Measurements from ENCODE around the gene IL21R. TPM values are rescaled to one million over a fixed set of nuclear protein-coding genes. Genes with fewer than 3 reads are reported as not detected.

IL21R gene
- total and polyA plus RNA-seq, 5 experiments from 2014 or later = 26.5 to 47.1 (median 29.4) TPM

DNA sequence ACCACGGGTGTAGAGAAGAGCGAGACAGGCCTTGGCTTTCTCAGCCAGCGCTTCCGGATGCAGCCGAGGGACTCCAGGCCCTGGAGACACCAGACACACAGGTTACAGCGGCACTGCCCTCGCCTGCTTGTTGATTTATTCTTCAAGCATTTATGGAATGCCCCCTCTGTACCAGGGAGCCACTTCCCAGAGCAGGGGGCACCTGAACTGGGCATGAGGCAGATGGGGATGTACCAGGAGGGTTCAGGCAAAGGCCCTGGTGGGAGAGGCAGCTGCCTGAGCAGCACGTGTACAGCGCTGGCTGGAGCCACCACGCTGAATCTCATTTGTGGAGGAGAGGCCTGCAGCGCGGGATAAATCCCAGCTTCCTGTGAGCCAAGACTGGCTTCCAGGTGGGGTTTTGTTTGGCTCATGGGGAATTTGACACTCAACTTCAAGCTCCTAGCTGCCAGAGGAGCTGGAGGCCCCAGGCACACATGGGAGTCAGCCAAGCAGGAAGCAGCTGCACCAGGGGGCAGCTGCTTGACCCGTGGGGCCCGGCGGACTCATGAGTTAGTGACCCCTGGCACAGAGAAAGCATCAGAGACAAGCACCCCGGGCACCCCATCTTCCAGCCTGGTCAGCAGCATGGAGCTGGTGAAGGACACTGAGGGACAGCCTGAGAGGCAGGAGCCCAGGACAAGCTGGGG lies 59.7 kb downstream of the IL21R start:
- ATAC-seq (no peak), DNase-seq (no peak)
- peaks cover 39 to 86% (median 68%) of the 10 kb centered on the region in 4 donors for H3K4me1 Mint-ChIP-seq
- no peaks in the 10 kb centered on the region for H3K27me3 Mint-ChIP-seq
- peak overlapping the region in 7 of 10 donors; percentile 27 to 75 (median 37) for H3K4me3 Mint-ChIP-seq
- peak overlapping the region in 9 of 10 donors; percentile 43 to 99 (median 88) for H3K27ac Mint-ChIP-seq
- H3K36me3 Mint-ChIP-seq = peaks cover 5 to 23% (median 18%) of the 10 kb centered on the region in 3 donors
- H3K9me3 Mint-ChIP-seq = peaks cover 0 to 3% (median 0%) of the 10 kb centered on the region in 9 donors
- POLR2A ChIA-PET = interaction anchor here (1.4 to 8.8 kb wide), 8 partner anchors 12 to 282 kb away, joined by 3 to 120 read pairs (median 18); partner anchors contain the start of genes IL21R and KDM8

- POLR2A ChIA-PET = interaction anchor here (1.2 to 8.8 kb wide), 17 partner anchors 13 to 296 kb away, joined by 3 to 120 read pairs (median 11); partner anchors contain the start of genes GTF3C1, IL21R, KATNIP and KDM8
- H3K9me3 Mint-ChIP-seq = peaks cover 0 to 4% (median 0%) of the 10 kb centered on the region in 9 donors
- H3K27me3 Mint-ChIP-seq = no peaks in the 10 kb centered on the region
- DNase-seq (no peak), ATAC-seq (no peak)
- peak overlapping the region; percentile 95 to 100 (median 98) for H3K27ac Mint-ChIP-seq
- H3K36me3 Mint-ChIP-seq = peaks cover 5 to 30% (median 24%) of the 10 kb centered on the region in 3 donors
- peaks cover 33 to 82% (median 62%) of the 10 kb centered on the region in 4 donors for H3K4me1 Mint-ChIP-seq
- peak overlapping the region in 5 of 10 donors; percentile 73 to 87 (median 77) for H3K4me3 Mint-ChIP-seq
These were observed 60.3 kb downstream of the IL21R start for GRCh38 chr16:27462200-27462845.

GRCh38 chr16:27462846-27463682 lies 61.1 kb downstream of the IL21R start:
- peak overlapping the region; percentile 68 to 88 (median 76) for H3K4me3 Mint-ChIP-seq
- peaks cover 5 to 37% (median 32%) of the 10 kb centered on the region in 3 donors for H3K36me3 Mint-ChIP-seq
- peaks cover 30 to 79% (median 59%) of the 10 kb centered on the region in 4 donors for H3K4me1 Mint-ChIP-seq
- no peaks in the 10 kb centered on the region for H3K27me3 Mint-ChIP-seq
- peak overlapping the region; percentile 95 to 100 (median 98) for H3K27ac Mint-ChIP-seq
- ATAC-seq = no peak
- no peak for DNase-seq
- POLR2A ChIA-PET = interaction anchor here (0.9 to 8.8 kb wide), 23 partner anchors 8 to 297 kb away, joined by 3 to 120 read pairs (median 8); partner anchors contain the start of genes GTF3C1, IL21R, KATNIP and KDM8
- peaks cover 0 to 4% (median 0%) of the 10 kb centered on the region in 9 donors for H3K9me3 Mint-ChIP-seq

GRCh38 chr16:27463741-27464591 lies 62.0 kb downstream of the IL21R start:
- peak; percentile 88 to 91 for ATAC-seq
- peaks cover 5 to 44% (median 41%) of the 10 kb centered on the region in 3 donors for H3K36me3 Mint-ChIP-seq
- H3K4me3 Mint-ChIP-seq = peak overlapping the region; percentile 68 to 88 (median 76)
- peak; percentile 42 to 93 (median 79) for DNase-seq
- peaks cover 0 to 4% (median 0%) of the 10 kb centered on the region in 9 donors for H3K9me3 Mint-ChIP-seq
- H3K4me1 Mint-ChIP-seq = peaks cover 25 to 75% (median 59%) of the 10 kb centered on the region in 4 donors
- POLR2A ChIA-PET = interaction anchor here (0.5 to 8.8 kb wide), 23 partner anchors 9 to 297 kb away, joined by 3 to 120 read pairs (median 8); partner anchors contain the start of genes GTF3C1, IL21R, KATNIP and KDM8
- peak overlapping the region; percentile 95 to 100 (median 98) for H3K27ac Mint-ChIP-seq
- no peaks in the 10 kb centered on the region for H3K27me3 Mint-ChIP-seq

DNA sequence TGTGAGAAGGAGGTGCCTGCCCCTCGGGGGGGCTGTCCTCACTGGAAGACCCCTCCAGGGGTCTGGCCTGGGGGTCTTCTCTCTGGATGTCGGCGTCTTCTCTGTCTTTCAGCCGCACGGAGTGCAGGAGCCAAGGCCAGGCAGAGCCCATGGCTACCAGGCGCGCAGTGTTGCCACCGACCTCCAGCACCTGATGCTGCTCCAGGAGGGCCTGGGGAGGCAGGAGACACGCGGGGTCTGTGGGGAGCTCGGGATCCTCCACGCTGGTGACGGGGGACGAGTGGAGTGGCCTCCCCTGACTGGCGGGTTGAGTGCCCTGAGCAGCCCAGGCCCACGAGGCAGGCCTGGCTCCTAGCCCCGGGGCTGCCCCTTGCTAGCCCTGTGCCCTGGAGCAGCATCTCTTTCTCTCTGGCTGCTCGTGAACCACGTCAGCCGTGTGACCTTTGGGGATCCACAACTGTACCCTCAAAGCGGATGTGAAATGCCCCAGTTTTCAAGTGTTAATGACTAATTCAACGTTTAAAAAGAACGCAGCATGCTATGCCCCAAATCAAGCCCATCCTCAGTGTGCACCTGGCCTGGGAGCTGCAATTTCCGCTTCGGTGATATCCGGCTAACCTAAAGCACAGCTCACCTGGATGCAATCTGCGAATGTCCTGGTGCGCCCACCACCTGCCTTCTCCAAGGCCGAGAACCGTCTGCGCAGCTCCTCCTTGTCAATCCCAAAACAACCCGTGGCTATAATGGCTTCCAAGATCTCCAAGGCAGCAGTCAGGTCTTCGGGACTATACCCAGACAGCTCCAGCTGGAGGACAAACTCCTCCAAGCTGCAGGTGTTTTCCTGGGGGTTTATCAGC lies 62.9 kb downstream of the IL21R start:
- Mint-ChIP-seq H3K27ac (peak overlapping the region; percentile 82 to 100 (median 98)), H3K36me3 (peaks cover 5 to 50% (median 50%) of the 10 kb centered on the region in 3 donors), H3K27me3 (no peaks in the 10 kb centered on the region), H3K4me3 (peak overlapping the region; percentile 4 to 87 (median 47)), H3K9me3 (peaks cover 0 to 4% (median 0%) of the 10 kb centered on the region in 9 donors), H3K4me1 (peaks cover 21 to 67% (median 52%) of the 10 kb centered on the region in 4 donors)
- POLR2A ChIA-PET = interaction anchor here (0.5 to 8.8 kb wide), 16 partner anchors 9 to 298 kb away, joined by 3 to 120 read pairs (median 13); partner anchors contain the start of genes GTF3C1, IL21R, KATNIP and KDM8
- no peak for ATAC-seq
- peak in 1 of 10 donors; percentile 35 for DNase-seq

DNA sequence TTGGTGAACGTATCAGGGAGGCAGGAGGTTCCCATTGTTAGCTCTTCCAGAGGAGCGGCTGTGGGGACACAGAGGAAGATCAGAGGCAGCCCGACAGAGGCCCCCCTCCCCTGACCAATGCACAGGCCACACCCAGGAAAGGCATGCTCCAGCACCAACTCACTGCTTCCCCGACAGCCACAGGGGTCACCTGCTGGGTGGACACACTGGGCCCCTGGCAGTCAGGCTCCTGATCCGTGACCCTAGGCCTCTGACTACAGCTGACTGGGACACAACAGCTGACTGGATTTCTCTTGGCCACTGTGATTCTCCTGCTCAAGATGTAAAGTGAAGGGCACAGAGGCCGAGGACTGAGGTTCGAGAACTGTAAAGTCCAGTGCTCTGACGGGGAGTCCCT lies 63.5 kb downstream of the IL21R start:
- POLR2A ChIA-PET = interaction anchor here (3.1 to 8.8 kb wide), 2 partner anchors 16 to 269 kb away, joined by 11 to 120 read pairs; no protein-coding TSS in a partner anchor
- DNase-seq (no peak), ATAC-seq (no peak)
- Mint-ChIP-seq H3K27me3 (no peaks in the 10 kb centered on the region), H3K36me3 (peaks cover 5 to 57% (median 56%) of the 10 kb centered on the region in 3 donors), H3K27ac (peak overlapping the region; percentile 82 to 100 (median 98)), H3K9me3 (peaks cover 0 to 4% (median 0%) of the 10 kb centered on the region in 9 donors), H3K4me1 (peaks cover 20 to 62% (median 48%) of the 10 kb centered on the region in 4 donors), H3K4me3 (peak overlapping the region; percentile 4 to 87 (median 46))

DNA sequence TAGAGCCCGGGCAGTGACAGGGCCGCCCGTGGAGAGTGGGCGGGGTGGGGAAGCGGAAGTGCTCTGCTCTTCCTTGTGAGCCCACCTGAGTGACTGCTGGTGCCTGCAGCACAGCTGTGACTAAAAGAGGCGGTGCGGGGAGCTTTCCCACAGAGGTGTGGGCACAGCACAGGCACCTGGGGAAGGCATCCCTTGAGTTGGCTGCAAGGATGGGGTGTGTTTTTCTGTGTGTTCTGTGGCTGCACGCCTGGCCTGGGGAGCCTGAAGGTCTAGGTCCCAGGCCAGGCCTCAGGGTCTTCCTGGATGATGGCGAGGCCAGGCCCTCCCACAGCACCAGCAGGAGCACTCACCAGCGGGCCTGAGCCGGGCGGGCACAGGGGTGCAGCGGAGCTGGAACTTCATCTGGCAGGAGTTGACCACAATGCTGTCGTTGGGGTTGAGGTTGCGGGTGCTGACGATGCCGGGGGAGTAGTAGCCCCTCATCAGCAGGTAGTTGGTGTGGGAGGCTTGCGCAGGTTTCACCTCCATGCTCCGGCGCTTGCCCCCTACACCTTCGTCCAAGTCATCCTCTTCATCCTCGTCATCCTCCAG lies 67.1 kb downstream of the IL21R start:
- Mint-ChIP-seq H3K27ac (peak overlapping the region in 5 of 10 donors; percentile 20 to 70 (median 24)), H3K9me3 (peaks cover 0 to 4% (median 0%) of the 10 kb centered on the region in 9 donors), H3K4me3 (no peak overlapping the region), H3K4me1 (peaks cover 9 to 28% (median 19%) of the 10 kb centered on the region in 4 donors), H3K36me3 (peaks cover 5 to 84% (median 67%) of the 10 kb centered on the region in 3 donors), H3K27me3 (no peaks in the 10 kb centered on the region)
- DNase-seq (no peak), ATAC-seq (no peak)
- POLR2A ChIA-PET = no interaction called here

DNA sequence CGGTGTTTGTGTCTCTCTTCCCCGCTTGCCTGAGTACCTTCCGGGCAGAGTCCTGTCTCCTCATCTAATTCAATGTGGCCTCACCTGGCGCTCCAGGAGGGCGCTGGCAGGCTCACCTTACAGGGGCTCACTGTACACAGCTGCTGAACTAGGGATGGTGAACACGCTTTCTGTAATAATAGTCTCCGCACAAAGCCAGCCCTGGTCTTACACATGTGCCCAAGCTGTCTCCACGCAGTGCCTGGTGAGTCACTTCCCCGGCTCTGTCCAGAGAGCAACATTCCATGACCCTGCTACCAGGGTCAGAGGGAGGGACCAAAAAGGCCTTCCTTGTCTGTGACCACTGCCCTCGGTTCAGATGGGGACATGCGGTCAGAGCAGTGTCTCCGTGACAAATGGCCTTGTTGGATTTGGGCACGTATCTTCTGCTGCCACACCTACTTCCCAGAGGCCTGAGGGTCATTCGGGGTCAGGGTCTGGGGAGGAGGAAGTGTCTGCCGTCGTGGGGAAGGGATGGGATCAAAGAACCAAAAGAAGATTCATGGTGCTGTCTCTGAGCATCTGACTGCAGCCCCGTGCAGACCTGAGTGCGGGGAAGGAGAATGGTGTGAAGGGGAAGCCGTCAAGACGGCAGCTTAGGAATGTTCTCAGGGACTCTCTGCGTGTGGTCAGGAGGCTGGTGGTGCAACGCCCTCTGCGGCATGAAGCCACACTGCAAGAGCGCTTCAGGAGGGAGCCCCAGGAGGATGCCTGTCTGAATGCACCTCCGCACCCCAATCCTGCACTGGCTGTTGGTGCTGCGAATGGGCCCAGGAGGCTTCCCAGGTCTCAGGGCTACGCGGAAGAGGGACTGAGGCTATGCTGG lies 68.8 kb downstream of the IL21R start:
- peaks cover 9 to 93% (median 67%) of the 10 kb centered on the region in 3 donors for H3K36me3 Mint-ChIP-seq
- ATAC-seq (no peak), DNase-seq (no peak)
- peaks cover 0 to 4% (median 0%) of the 10 kb centered on the region in 9 donors for H3K9me3 Mint-ChIP-seq
- peak overlapping the region in 6 of 10 donors; percentile 18 to 87 (median 60) for H3K27ac Mint-ChIP-seq
- POLR2A ChIA-PET = no interaction called here
- no peak overlapping the region for H3K4me3 Mint-ChIP-seq
- no peaks in the 10 kb centered on the region for H3K27me3 Mint-ChIP-seq
- H3K4me1 Mint-ChIP-seq = peaks cover 3 to 11% (median 8%) of the 10 kb centered on the region in 4 donors

- H3K4me3 Mint-ChIP-seq = no peak overlapping the region
These were observed 69.7 kb downstream of the IL21R start for GRCh38 chr16:27471661-27472060.

More at GRCh38 chr16:27471661-27472060, 69.7 kb downstream of the IL21R start:
- peaks cover 4 to 94% (median 64%) of the 10 kb centered on the region in 3 donors for H3K36me3 Mint-ChIP-seq
- POLR2A ChIA-PET = no interaction called here
- ATAC-seq (no peak), DNase-seq (no peak)
- no peaks in the 10 kb centered on the region for H3K27me3 Mint-ChIP-seq
- peaks cover 0 to 2% (median 1%) of the 10 kb centered on the region in 4 donors for H3K4me1 Mint-ChIP-seq
- H3K27ac Mint-ChIP-seq = peak overlapping the region in 4 of 10 donors; percentile 15 to 87 (median 46)
- peaks cover 0 to under 1% (median 0%) of the 10 kb centered on the region in 9 donors for H3K9me3 Mint-ChIP-seq

All from naive thymus-derived CD8-positive, alpha-beta T cell (primary cell).